GM12874 (cell line): ENCODE measurements around the gene KHDRBS2.

Experiments used
- TF ChIP-seq, protein P1 (sequence below): IDR thresholded peaks from 2 replicates; pipeline ENCODE4 v1.5.1; 2011; ENCODE audit warnings: low read depth, mild to moderate bottlenecking, control low read depth, low read length, moderate library complexity; ENCODE audit not compliant: insufficient read depth

KHDRBS2 gene

DNA sequence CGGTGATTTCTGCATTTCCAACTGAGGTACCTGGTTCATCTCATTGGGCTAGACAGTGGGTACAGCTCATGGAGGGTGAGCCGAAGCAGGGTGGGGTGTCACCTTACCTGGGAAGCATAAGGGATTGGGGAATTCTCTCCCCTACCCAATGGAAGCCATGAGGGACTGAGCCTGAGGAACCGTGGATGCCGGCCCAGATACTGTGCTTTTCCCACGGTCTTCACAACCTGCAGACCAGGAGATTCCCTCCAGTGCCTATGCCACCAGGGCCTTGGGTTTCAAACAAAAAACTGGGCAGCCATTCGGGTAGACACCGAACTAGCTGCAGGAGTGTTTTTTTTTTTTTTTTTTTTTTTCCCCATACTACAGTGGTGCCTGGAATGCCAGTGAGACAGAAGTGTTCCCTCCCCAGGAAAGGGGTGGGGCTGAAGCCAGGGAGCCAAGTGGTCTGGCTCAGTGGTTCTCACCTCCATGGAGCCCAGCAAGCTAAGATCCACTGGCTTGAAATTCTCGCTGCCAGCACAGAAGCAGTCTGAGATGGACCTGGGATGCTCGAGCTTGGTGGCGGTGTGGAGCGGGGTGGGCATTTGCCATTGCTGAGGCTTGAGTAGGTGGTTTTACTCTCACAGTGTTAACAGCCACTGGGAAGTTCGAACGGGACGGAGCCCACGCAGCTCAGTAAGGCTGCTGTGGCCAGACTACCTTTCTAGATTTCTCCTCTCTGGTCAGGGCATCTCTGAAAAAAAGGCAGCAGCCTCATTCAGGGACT is 416.2 kb downstream of the KHDRBS2 start:
- TF ChIP-seq, protein P1, sequence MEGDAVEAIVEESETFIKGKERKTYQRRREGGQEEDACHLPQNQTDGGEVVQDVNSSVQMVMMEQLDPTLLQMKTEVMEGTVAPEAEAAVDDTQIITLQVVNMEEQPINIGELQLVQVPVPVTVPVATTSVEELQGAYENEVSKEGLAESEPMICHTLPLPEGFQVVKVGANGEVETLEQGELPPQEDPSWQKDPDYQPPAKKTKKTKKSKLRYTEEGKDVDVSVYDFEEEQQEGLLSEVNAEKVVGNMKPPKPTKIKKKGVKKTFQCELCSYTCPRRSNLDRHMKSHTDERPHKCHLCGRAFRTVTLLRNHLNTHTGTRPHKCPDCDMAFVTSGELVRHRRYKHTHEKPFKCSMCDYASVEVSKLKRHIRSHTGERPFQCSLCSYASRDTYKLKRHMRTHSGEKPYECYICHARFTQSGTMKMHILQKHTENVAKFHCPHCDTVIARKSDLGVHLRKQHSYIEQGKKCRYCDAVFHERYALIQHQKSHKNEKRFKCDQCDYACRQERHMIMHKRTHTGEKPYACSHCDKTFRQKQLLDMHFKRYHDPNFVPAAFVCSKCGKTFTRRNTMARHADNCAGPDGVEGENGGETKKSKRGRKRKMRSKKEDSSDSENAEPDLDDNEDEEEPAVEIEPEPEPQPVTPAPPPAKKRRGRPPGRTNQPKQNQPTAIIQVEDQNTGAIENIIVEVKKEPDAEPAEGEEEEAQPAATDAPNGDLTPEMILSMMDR = no peak

GRCh38 chr6:61868507-61869080 is 417.4 kb downstream of the KHDRBS2 start:
- TF ChIP-seq, protein P1 = no peak

GRCh38 chr6:61867635-61868034 is 418.4 kb downstream of the KHDRBS2 start:
- TF ChIP-seq, protein P1 = no peak

- TF ChIP-seq, protein P1 = no peak
These were observed 428.5 kb downstream of the KHDRBS2 start for GRCh38 chr6:61857541-61857940.

GRCh38 chr6:61841958-61842357 is 444.1 kb downstream of the KHDRBS2 start:
- TF ChIP-seq, protein P1 = no peak

GRCh38 chr6:61835237-61835636 is 450.8 kb downstream of the KHDRBS2 start:
- TF ChIP-seq, protein P1 = no peak

DNA sequence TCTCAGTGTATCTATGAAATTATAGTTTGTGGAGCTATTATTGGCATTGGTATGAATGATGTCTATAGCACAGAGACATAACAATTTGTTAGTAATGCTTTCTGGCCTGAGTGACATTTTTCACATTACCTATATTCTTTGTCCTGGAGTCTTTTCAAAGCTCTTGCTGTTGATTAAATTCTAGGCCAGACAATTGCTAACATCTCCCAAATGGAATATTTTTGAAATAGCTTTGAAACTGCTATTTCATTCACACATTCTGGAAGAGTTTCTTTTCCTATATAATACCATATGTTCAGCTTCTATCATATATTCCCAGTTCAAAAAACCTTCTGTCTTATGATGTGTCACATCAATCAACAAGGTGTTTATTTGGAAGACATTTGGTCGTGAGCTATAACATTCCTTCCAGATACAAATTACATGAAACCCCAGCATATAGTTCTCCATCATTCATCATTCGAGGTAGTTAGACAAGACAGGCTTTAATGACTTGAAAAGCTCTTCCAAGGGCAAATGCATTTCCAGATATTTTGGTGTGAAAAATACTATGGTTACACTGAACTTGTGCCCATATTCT is 452.8 kb downstream of the KHDRBS2 start:
- TF ChIP-seq, protein P1 = no peak
